ENCODE data around the gene PNPLA5.

The PNPLA5 gene

GRCh38 chr22:43852573-43853327, 39.1 kb downstream of the PNPLA5 start:
- Histone ChIP-seq H3K4me3 (ENCODE audit: low read depth, low read length) (no peak overlapping the region), H3K9me3 (ENCODE audit: control insufficient read depth, insufficient read depth, low read depth, low read length) (peaks cover 11% of the 10 kb centered on the region), H3K36me3 (ENCODE audit: control insufficient read depth, insufficient read depth, low read length) (no peaks in the 10 kb centered on the region; the same call in 1 of the 2 replicates), H3K9ac (ENCODE audit: low read length) (peak overlapping the region; percentile 23), H3K27me3 (ENCODE audit: control insufficient read depth, insufficient read depth, low read length) (no peaks in the 10 kb centered on the region), H3K27ac (ENCODE audit: low read depth, low read length) (no peak overlapping the region), H3K4me1 (ENCODE audit: control insufficient read depth, insufficient read depth, low read length) (peaks cover 25% of the 10 kb centered on the region)

- peaks cover 4% of the 10 kb centered on the region; the same call in 1 of the 2 replicates for H3K9me3 ChIP-seq (ENCODE audit: control insufficient read depth, insufficient read depth, low read depth, low read length)
- no peak overlapping the region for H3K9ac ChIP-seq (ENCODE audit: low read length)
- peaks cover 25% of the 10 kb centered on the region for H3K4me1 ChIP-seq (ENCODE audit: control insufficient read depth, insufficient read depth, low read length)
- no peaks in the 10 kb centered on the region; the same call in 1 of the 2 replicates for H3K36me3 ChIP-seq (ENCODE audit: control insufficient read depth, insufficient read depth, low read length)
- H3K27me3 ChIP-seq (ENCODE audit: control insufficient read depth, insufficient read depth, low read length) = no peaks in the 10 kb centered on the region
- H3K4me3 ChIP-seq (ENCODE audit: low read depth, low read length) = no peak overlapping the region
- no peak overlapping the region for H3K27ac ChIP-seq (ENCODE audit: low read depth, low read length)
These were observed 39.9 kb downstream of the PNPLA5 start for GRCh38 chr22:43851979-43852307.

GRCh38 chr22:43851058-43851978, 40.5 kb downstream of the PNPLA5 start:
- Histone ChIP-seq H3K9ac (ENCODE audit: low read length) (no peak overlapping the region), H3K9me3 (ENCODE audit: control insufficient read depth, insufficient read depth, low read depth, low read length) (no peaks in the 10 kb centered on the region), H3K4me1 (ENCODE audit: control insufficient read depth, insufficient read depth, low read length) (peaks cover 28% of the 10 kb centered on the region), H3K4me3 (ENCODE audit: low read depth, low read length) (no peak overlapping the region), H3K36me3 (ENCODE audit: control insufficient read depth, insufficient read depth, low read length) (no peaks in the 10 kb centered on the region; the same call in 1 of the 2 replicates), H3K27me3 (ENCODE audit: control insufficient read depth, insufficient read depth, low read length) (no peaks in the 10 kb centered on the region), H3K27ac (ENCODE audit: low read depth, low read length) (no peak overlapping the region)

GRCh38 chr22:43850529-43850928, 41.3 kb downstream of the PNPLA5 start:
- Histone ChIP-seq H3K27me3 (ENCODE audit: control insufficient read depth, insufficient read depth, low read length) (no peaks in the 10 kb centered on the region), H3K4me1 (ENCODE audit: control insufficient read depth, insufficient read depth, low read length) (peaks cover 27% of the 10 kb centered on the region), H3K36me3 (ENCODE audit: control insufficient read depth, insufficient read depth, low read length) (no peaks in the 10 kb centered on the region; the same call in 1 of the 2 replicates), H3K9ac (ENCODE audit: low read length) (no peak overlapping the region), H3K4me3 (ENCODE audit: low read depth, low read length) (no peak overlapping the region), H3K27ac (ENCODE audit: low read depth, low read length) (no peak overlapping the region), H3K9me3 (ENCODE audit: control insufficient read depth, insufficient read depth, low read depth, low read length) (no peaks in the 10 kb centered on the region)

- no peak overlapping the region for H3K27ac ChIP-seq (ENCODE audit: low read depth, low read length)
- no peaks in the 10 kb centered on the region; the same call in 1 of the 2 replicates for H3K36me3 ChIP-seq (ENCODE audit: control insufficient read depth, insufficient read depth, low read length)
These were observed 42.1 kb downstream of the PNPLA5 start for GRCh38 chr22:43849731-43850130.

GRCh38 chr22:43848366-43849171, 43.2 kb downstream of the PNPLA5 start:
- Histone ChIP-seq H3K4me3 (ENCODE audit: low read depth, low read length) (no peak overlapping the region), H3K9ac (ENCODE audit: low read length) (no peak overlapping the region), H3K27me3 (ENCODE audit: control insufficient read depth, insufficient read depth, low read length) (no peaks in the 10 kb centered on the region), H3K4me1 (ENCODE audit: control insufficient read depth, insufficient read depth, low read length) (peaks cover 19% of the 10 kb centered on the region), H3K36me3 (ENCODE audit: control insufficient read depth, insufficient read depth, low read length) (no peaks in the 10 kb centered on the region; the same call in 1 of the 2 replicates), H3K9me3 (ENCODE audit: control insufficient read depth, insufficient read depth, low read depth, low read length) (no peaks in the 10 kb centered on the region), H3K27ac (ENCODE audit: low read depth, low read length) (no peak overlapping the region)

More at GRCh38 chr22:43849731-43850130, 42.1 kb downstream of the PNPLA5 start:
- peaks cover 26% of the 10 kb centered on the region for H3K4me1 ChIP-seq (ENCODE audit: control insufficient read depth, insufficient read depth, low read length)
- no peaks in the 10 kb centered on the region for H3K9me3 ChIP-seq (ENCODE audit: control insufficient read depth, insufficient read depth, low read depth, low read length)
- no peaks in the 10 kb centered on the region for H3K27me3 ChIP-seq (ENCODE audit: control insufficient read depth, insufficient read depth, low read length)
- no peak overlapping the region for H3K9ac ChIP-seq (ENCODE audit: low read length)
- no peak overlapping the region for H3K4me3 ChIP-seq (ENCODE audit: low read depth, low read length)

GRCh38 chr22:43847376-43848289, 44.2 kb downstream of the PNPLA5 start:
- Histone ChIP-seq H3K4me3 (ENCODE audit: low read depth, low read length) (no peak overlapping the region), H3K9ac (ENCODE audit: low read length) (no peak overlapping the region), H3K36me3 (ENCODE audit: control insufficient read depth, insufficient read depth, low read length) (no peaks in the 10 kb centered on the region; the same call in 1 of the 2 replicates), H3K4me1 (ENCODE audit: control insufficient read depth, insufficient read depth, low read length) (peaks cover 14% of the 10 kb centered on the region), H3K9me3 (ENCODE audit: control insufficient read depth, insufficient read depth, low read depth, low read length) (no peaks in the 10 kb centered on the region), H3K27ac (ENCODE audit: low read depth, low read length) (no peak overlapping the region), H3K27me3 (ENCODE audit: control insufficient read depth, insufficient read depth, low read length) (no peaks in the 10 kb centered on the region)

- no peaks in the 10 kb centered on the region; the same call in 1 of the 2 replicates for H3K36me3 ChIP-seq (ENCODE audit: control insufficient read depth, insufficient read depth, low read length)
- H3K4me1 ChIP-seq (ENCODE audit: control insufficient read depth, insufficient read depth, low read length) = peaks cover 12% of the 10 kb centered on the region
- H3K9me3 ChIP-seq (ENCODE audit: control insufficient read depth, insufficient read depth, low read depth, low read length) = no peaks in the 10 kb centered on the region
- H3K27me3 ChIP-seq (ENCODE audit: control insufficient read depth, insufficient read depth, low read length) = no peaks in the 10 kb centered on the region
- no peak overlapping the region for H3K27ac ChIP-seq (ENCODE audit: low read depth, low read length)
- no peak overlapping the region for H3K4me3 ChIP-seq (ENCODE audit: low read depth, low read length)
- no peak overlapping the region for H3K9ac ChIP-seq (ENCODE audit: low read length)
These were observed 44.8 kb downstream of the PNPLA5 start for GRCh38 chr22:43846966-43847365.

- no peak overlapping the region for H3K9ac ChIP-seq (ENCODE audit: low read length)
- no peak overlapping the region for H3K27ac ChIP-seq (ENCODE audit: low read depth, low read length)
- peaks cover 12% of the 10 kb centered on the region for H3K4me1 ChIP-seq (ENCODE audit: control insufficient read depth, insufficient read depth, low read length)
- no peak overlapping the region for H3K4me3 ChIP-seq (ENCODE audit: low read depth, low read length)
- H3K36me3 ChIP-seq (ENCODE audit: control insufficient read depth, insufficient read depth, low read length) = no peaks in the 10 kb centered on the region; the same call in 1 of the 2 replicates
- no peaks in the 10 kb centered on the region for H3K9me3 ChIP-seq (ENCODE audit: control insufficient read depth, insufficient read depth, low read depth, low read length)
- H3K27me3 ChIP-seq (ENCODE audit: control insufficient read depth, insufficient read depth, low read length) = no peaks in the 10 kb centered on the region
These were observed 45.8 kb downstream of the PNPLA5 start for GRCh38 chr22:43845981-43846380.

Data from HUES6 (cell line).